ENCODE measurements around the gene RABGAP1L. TPM values are rescaled to one million over a fixed set of nuclear protein-coding genes. Genes with fewer than 3 reads are reported as not detected.
"Not testable (repeated sequence)": the region's sequence is repeated elsewhere in the genome, so short reads cannot be mapped to it uniquely, and the experiment has no call there.

RABGAP1L gene
- total RNA-seq, 4 donors from 2014 or later, result 39.3 to 101 (median 63.7) TPM

DNA sequence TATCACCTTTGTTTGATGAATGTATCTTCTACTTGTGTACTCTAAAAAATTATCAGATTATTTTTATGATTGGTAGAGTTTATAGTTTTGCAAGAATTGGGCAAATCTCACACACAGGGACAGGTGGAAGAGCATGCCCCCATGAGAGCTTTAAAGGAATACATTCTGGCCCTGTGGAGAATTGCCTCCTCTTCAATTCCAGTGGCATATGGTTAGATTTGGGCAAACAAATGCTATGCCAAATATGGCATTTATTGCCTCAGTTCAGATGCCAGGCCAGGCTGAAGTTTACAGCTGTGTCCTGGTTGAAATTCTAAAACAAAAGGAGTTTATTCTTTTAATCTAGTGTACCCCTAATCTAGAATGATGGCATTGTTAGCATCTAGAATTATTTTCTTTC, 678.1 kb downstream of the RABGAP1L start:
- no peak for DNase-seq (ENCODE audit: extremely low spot score)
- TF ChIP-seq, protein P1, sequence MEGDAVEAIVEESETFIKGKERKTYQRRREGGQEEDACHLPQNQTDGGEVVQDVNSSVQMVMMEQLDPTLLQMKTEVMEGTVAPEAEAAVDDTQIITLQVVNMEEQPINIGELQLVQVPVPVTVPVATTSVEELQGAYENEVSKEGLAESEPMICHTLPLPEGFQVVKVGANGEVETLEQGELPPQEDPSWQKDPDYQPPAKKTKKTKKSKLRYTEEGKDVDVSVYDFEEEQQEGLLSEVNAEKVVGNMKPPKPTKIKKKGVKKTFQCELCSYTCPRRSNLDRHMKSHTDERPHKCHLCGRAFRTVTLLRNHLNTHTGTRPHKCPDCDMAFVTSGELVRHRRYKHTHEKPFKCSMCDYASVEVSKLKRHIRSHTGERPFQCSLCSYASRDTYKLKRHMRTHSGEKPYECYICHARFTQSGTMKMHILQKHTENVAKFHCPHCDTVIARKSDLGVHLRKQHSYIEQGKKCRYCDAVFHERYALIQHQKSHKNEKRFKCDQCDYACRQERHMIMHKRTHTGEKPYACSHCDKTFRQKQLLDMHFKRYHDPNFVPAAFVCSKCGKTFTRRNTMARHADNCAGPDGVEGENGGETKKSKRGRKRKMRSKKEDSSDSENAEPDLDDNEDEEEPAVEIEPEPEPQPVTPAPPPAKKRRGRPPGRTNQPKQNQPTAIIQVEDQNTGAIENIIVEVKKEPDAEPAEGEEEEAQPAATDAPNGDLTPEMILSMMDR (IDR thresholded peaks at IDR 0.05), result no peak
- TF ChIP-seq POLR2AphosphoS5 (IDR thresholded peaks at IDR 0.05), result no peak
- TF ChIP-seq POLR2A (IDR thresholded peaks at IDR 0.05; ENCODE audit: low read depth), result no peak
- no peak for TF ChIP-seq EP300 (IDR thresholded peaks at IDR 0.05)
- Histone ChIP-seq H3K36me3 (no peaks in the 10 kb centered on the region), H3K4me3 (no peak overlapping the region), H3K27ac (replicated peaks in 1 of 4) (no peak overlapping the region), H3K9me3 (no peaks in the 10 kb centered on the region), H3K27me3 (no peaks in the 10 kb centered on the region), H3K4me1 (no peaks in the 10 kb centered on the region)
- intact Hi-C loops (cut with DNase I), result loop anchor here (10.0 kb wide), 1 partner anchor 377 kb away; no protein-coding TSS in a partner anchor

DNA sequence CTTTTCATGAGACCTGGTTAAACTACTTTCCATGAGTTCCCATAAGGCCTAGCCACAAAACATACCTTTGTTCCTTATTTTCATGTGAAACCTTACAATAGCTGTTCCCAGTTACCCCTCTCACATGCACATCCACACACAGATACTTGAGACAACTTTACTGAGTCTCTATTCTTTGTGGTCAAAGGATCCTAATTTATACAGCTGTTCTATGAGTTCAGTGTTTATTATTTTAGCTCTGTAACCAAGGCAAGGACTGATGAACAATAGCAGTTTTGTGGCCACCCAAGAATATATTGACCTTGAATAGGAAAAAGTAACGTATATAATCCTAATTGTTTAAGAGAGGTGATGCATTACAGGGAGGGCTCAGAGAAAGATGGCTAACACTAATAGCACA, 679.9 kb downstream of the RABGAP1L start:
- DNase-seq (ENCODE audit: extremely low spot score), result no peak
- Histone ChIP-seq H3K27ac (replicated peaks in 1 of 4) (no peak overlapping the region), H3K27me3 (no peaks in the 10 kb centered on the region), H3K4me3 (no peak overlapping the region), H3K9me3 (no peaks in the 10 kb centered on the region), H3K4me1 (no peaks in the 10 kb centered on the region), H3K36me3 (no peaks in the 10 kb centered on the region)
- no peak for TF ChIP-seq EP300 (IDR thresholded peaks at IDR 0.05)
- no peak for TF ChIP-seq POLR2A (IDR thresholded peaks at IDR 0.05; ENCODE audit: low read depth)
- TF ChIP-seq POLR2AphosphoS5 (IDR thresholded peaks at IDR 0.05), result no peak
- TF ChIP-seq, protein P1 (IDR thresholded peaks at IDR 0.05), result no peak
- WGBS, result 93% methylated on average over 1 of the region's 1 CpG
- intact Hi-C loops (cut with DNase I), result loop anchor here (10.0 kb wide), 1 partner anchor 376 kb away; no protein-coding TSS in a partner anchor

GRCh38 chr1:174841747-174842146, 682.4 kb downstream of the RABGAP1L start:
- no peaks in the 10 kb centered on the region for H3K9me3 ChIP-seq
- TF ChIP-seq, protein P1 (IDR thresholded peaks at IDR 0.05), result no peak
- TF ChIP-seq POLR2A (IDR thresholded peaks at IDR 0.05; ENCODE audit: low read depth) (no peak), EP300 (IDR thresholded peaks at IDR 0.05) (no peak), POLR2AphosphoS5 (IDR thresholded peaks at IDR 0.05) (no peak)
- H3K27ac ChIP-seq (replicated peaks in 1 of 4), result no peak overlapping the region
- no peaks in the 10 kb centered on the region for H3K4me1 ChIP-seq
- H3K4me3 ChIP-seq, result no peak overlapping the region
- H3K27me3 ChIP-seq, result no peaks in the 10 kb centered on the region
- no peaks in the 10 kb centered on the region for H3K36me3 ChIP-seq
- DNase-seq (ENCODE audit: extremely low spot score), result no peak
- WGBS, result 0% methylated on average over 1 of the region's 1 CpG
- intact Hi-C loops (cut with DNase I), result no loop called here

DNA sequence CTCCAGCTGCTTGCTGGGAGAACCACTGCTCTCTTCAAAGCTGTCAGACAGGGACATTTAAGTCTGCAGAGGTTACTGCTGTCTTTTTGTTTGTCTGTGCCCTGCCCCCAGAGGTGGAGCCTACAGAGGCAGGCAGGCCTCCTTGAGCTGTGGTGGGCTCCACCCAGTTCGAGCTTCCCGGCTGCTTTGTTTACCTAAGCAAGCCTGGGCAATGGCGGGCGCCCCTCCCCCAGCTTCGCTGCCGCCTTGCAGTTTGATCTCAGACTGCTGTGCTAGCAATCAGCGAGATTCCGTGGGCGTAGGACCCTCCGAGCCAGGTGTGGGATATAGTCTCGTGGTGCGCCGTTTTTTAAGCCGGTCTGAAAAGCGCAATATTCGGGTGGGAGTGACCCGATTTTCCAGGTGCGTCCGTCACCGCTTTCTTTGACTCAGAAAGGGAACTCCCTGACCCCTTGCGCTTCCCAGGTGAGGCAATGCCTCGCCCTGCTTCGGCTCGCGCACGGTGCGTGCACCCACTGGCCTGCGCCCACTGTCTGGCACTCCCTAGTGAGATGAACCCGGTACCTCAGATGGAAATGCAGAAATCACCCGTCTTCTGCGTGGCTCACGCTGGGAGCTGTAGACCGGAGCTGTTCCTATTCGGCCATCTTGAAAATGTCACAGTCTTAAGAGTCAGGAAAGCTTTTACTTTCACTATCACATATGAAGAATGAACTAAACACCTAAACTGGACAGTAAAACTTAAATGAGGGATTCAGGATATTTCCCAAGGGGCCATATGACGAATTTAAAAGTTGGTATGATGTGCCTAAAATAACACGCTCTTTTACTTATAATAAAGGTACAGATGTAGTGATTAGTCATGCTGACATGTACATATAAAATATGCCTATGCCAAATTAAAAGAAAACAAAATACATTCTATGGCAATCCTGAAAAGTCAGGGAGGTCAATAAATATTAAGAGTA, 689.6 kb downstream of the RABGAP1L start:
- intact Hi-C loops (cut with DNase I), result not testable (repeated sequence)
- 94% methylated on average over 23 of the region's 36 CpGs for WGBS

DNA sequence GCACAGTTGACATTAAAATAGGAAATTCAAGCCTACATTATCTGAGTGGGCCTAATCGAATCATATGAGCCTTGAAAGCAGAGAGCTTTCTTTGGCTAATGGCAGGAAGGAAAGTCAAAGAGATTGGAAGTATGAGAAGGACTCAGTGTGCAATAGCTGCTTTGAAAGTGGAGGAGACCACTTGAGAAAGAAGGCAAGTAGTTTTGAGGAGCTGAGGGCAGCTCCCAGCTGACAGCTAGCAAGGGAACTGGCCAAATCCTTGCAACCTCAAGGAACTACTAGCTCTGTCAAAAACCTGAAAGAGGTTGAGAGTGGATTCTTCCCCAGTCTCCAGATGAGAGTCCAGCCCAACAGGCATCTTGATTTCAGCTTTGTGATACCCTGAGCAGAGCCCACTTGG, 691.4 kb downstream of the RABGAP1L start:
- H3K36me3 ChIP-seq, result no peaks in the 10 kb centered on the region
- no peak overlapping the region for H3K4me3 ChIP-seq
- no peaks in the 10 kb centered on the region for H3K27me3 ChIP-seq
- H3K9me3 ChIP-seq, result no peaks in the 10 kb centered on the region
- intact Hi-C loops (cut with DNase I), result no loop called here
- no peak for DNase-seq (ENCODE audit: extremely low spot score)
- H3K27ac ChIP-seq (replicated peaks in 1 of 4), result no peak overlapping the region
- H3K4me1 ChIP-seq, result no peaks in the 10 kb centered on the region
- TF ChIP-seq POLR2A (IDR thresholded peaks at IDR 0.05; ENCODE audit: low read depth) (no peak), EP300 (IDR thresholded peaks at IDR 0.05) (no peak), POLR2AphosphoS5 (IDR thresholded peaks at IDR 0.05) (no peak)
- TF ChIP-seq, protein P1 (IDR thresholded peaks at IDR 0.05), result no peak
- WGBS, result 87% methylated on average over 1 of the region's 1 CpG

More for the DNA sequence above, 689.6 kb downstream of the RABGAP1L start:
- H3K36me3 ChIP-seq; H3K27me3 ChIP-seq; H3K9me3 ChIP-seq; DNase-seq (ENCODE audit: extremely low spot score); H3K27ac ChIP-seq (replicated peaks in 1 of 4); H3K4me3 ChIP-seq; H3K4me1 ChIP-seq: not testable (repeated sequence)
